WTC11 (cell line): ENCODE results near the gene ADAM30.

Experiments used
- CREB1 ChIP-seq: sonication (generic); formaldehyde crosslinking; IDR thresholded peaks from 2 replicates; pipeline ENCODE4 v1.8.0; 2023; ENCODE audit warnings: mild to moderate bottlenecking, missing genetic modification reagents
- NR1H2 ChIP-seq: sonication (generic); formaldehyde crosslinking; IDR thresholded peaks from 2 replicates; pipeline ENCODE4 v1.9.0; 2021; ENCODE audit warnings: mild to moderate bottlenecking, moderate library complexity, missing genetic modification reagents
- ZNF416 ChIP-seq: fragments of 250-450 bp; sonication (Bioruptor Pico); IDR thresholded peaks from 2 replicates; pipeline ENCODE4 v1.9.0; 2021; ENCODE audit warnings: mild to moderate bottlenecking, inconsistent platforms
- TF ChIP-seq, protein P1 (sequence below): fragments of 200-600 bp; IDR thresholded peaks from 2 replicates; pipeline ENCODE4 v1.8.0; 2022; ENCODE audit warnings: antibody characterized with exemption
- TF ChIP-seq, protein P2 (sequence below): sonication (generic); formaldehyde crosslinking; IDR thresholded peaks from 2 replicates; pipeline ENCODE4 v1.8.1; 2022; ENCODE audit warnings: low read depth, mild to moderate bottlenecking, moderate library complexity, missing genetic modification reagents, borderline replicate concordance
- TF ChIP-seq, protein P3 (sequence below): sonication (generic); formaldehyde crosslinking; IDR thresholded peaks from 2 replicates; pipeline ENCODE4 v1.8.0; 2023; ENCODE audit warnings: mild to moderate bottlenecking, missing genetic modification reagents

GRCh38 chr1:119898530-119898929 lies 2.2 kb upstream of the ADAM30 start:
- TF ChIP-seq, protein P1, sequence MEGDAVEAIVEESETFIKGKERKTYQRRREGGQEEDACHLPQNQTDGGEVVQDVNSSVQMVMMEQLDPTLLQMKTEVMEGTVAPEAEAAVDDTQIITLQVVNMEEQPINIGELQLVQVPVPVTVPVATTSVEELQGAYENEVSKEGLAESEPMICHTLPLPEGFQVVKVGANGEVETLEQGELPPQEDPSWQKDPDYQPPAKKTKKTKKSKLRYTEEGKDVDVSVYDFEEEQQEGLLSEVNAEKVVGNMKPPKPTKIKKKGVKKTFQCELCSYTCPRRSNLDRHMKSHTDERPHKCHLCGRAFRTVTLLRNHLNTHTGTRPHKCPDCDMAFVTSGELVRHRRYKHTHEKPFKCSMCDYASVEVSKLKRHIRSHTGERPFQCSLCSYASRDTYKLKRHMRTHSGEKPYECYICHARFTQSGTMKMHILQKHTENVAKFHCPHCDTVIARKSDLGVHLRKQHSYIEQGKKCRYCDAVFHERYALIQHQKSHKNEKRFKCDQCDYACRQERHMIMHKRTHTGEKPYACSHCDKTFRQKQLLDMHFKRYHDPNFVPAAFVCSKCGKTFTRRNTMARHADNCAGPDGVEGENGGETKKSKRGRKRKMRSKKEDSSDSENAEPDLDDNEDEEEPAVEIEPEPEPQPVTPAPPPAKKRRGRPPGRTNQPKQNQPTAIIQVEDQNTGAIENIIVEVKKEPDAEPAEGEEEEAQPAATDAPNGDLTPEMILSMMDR: no peak
- TF ChIP-seq, protein P2, sequence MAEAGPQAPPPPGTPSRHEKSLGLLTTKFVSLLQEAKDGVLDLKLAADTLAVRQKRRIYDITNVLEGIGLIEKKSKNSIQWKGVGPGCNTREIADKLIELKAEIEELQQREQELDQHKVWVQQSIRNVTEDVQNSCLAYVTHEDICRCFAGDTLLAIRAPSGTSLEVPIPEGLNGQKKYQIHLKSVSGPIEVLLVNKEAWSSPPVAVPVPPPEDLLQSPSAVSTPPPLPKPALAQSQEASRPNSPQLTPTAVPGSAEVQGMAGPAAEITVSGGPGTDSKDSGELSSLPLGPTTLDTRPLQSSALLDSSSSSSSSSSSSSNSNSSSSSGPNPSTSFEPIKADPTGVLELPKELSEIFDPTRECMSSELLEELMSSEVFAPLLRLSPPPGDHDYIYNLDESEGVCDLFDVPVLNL (CRISPR knock-in tag): no peak
- TF ChIP-seq NR1H2 (CRISPR knock-in tag) (no peak), ZNF416 (CRISPR knock-in tag) (no peak), CREB1 (CRISPR knock-in tag) (no peak)
- TF ChIP-seq, protein P3, sequence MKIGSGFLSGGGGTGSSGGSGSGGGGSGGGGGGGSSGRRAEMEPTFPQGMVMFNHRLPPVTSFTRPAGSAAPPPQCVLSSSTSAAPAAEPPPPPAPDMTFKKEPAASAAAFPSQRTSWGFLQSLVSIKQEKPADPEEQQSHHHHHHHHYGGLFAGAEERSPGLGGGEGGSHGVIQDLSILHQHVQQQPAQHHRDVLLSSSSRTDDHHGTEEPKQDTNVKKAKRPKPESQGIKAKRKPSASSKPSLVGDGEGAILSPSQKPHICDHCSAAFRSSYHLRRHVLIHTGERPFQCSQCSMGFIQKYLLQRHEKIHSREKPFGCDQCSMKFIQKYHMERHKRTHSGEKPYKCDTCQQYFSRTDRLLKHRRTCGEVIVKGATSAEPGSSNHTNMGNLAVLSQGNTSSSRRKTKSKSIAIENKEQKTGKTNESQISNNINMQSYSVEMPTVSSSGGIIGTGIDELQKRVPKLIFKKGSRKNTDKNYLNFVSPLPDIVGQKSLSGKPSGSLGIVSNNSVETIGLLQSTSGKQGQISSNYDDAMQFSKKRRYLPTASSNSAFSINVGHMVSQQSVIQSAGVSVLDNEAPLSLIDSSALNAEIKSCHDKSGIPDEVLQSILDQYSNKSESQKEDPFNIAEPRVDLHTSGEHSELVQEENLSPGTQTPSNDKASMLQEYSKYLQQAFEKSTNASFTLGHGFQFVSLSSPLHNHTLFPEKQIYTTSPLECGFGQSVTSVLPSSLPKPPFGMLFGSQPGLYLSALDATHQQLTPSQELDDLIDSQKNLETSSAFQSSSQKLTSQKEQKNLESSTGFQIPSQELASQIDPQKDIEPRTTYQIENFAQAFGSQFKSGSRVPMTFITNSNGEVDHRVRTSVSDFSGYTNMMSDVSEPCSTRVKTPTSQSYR: no peak
